ENCODE results near the gene ZNF488. TPM values are rescaled to one million over a fixed set of nuclear protein-coding genes. Genes with fewer than 3 reads are reported as not detected.

ZNF488 gene
- total and polyA plus RNA-seq, 2 donors (not counting 1 experiment from before 2014, with no cell fraction given), result not detected

DNA sequence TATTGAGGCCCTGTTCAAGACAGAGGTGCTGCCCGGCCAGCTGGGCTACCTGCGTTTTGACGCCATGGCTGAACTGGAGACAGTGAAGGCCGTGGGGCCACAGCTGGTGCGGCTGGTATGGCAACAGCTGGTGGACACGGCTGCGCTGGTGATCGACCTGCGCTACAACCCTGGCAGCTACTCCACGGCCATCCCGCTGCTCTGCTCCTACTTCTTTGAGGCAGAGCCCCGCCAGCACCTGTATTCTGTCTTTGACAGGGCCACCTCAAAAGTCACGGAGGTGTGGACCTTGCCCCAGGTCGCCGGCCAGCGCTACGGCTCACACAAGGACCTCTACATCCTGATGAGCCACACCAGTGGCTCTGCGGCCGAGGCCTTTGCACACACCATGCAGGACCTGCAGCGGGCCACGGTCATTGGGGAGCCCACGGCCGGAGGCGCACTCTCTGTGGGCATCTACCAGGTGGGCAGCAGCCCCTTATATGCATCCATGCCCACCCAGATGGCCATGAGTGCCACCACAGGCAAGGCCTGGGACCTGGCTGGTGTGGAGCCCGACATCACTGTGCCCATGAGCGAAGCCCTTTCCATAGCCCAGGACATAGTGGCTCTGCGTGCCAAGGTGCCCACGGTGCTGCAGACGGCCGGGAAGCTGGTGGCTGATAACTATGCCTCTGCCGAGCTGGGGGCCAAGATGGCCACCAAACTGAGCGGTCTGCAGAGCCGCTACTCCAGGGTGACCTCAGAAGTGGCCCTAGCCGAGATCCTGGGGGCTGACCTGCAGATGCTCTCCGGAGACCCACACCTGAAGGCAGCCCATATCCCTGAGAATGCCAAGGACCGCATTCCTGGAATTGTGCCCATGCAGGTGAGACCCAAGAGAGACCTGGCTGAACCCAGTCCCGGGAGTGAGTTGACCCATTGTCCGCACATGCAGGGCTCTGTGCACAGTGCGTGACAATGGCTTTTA lies 33.1 kb downstream of the ZNF488 start:
- Mint-ChIP-seq H3K4me3 (no peak overlapping the region), H3K27me3 (no peaks in the 10 kb centered on the region), H3K9me3 (ENCODE audit: insufficient read depth) (no peaks in the 10 kb centered on the region), H3K4me1 (no peaks in the 10 kb centered on the region), H3K27ac (no peak overlapping the region)
- Histone ChIP-seq H3K4me3 (ENCODE audit: control extremely low read depth in 1 of 5, extremely low read depth in 1 of 5, insufficient read depth in 1 of 5, low read depth in 2 of 5, low read length in 4 of 5) (no peak overlapping the region), H3K27me3 (replicated peaks in 1 of 4; ENCODE audit: control extremely low read depth in 1 of 4, control insufficient read depth in 3 of 4, insufficient read depth in 4 of 4, low read length in 3 of 4) (no peaks in the 10 kb centered on the region), H3K27ac (ENCODE audit: low read length in 2 of 2) (no peak overlapping the region), H3K9ac (ENCODE audit: low read length) (no peak overlapping the region), H2AFZ (ENCODE audit: insufficient read depth, low read depth, low read length, poor library complexity, severe bottlenecking) (no peak overlapping the region), H3K36me3 (replicated peaks in 1 of 2; ENCODE audit: control extremely low read depth in 1 of 2, control insufficient read depth in 1 of 2, extremely low read depth in 1 of 2, insufficient read depth in 2 of 2, low read length in 1 of 2) (no peaks in the 10 kb centered on the region), H3K79me2 (ENCODE audit: control insufficient read depth, insufficient read depth, low read length) (no peaks in the 10 kb centered on the region), H3K4me2 (replicated peaks; ENCODE audit: low read depth, low read length, poor library complexity, severe bottlenecking) (no peak overlapping the region), H3K9me3 (ENCODE audit: control extremely low read depth in 1 of 3, control insufficient read depth in 2 of 3, insufficient read depth in 1 of 3, low read length in 2 of 3) (no peaks in the 10 kb centered on the region), H3K4me1 (ENCODE audit: control insufficient read depth in 2 of 2, insufficient read depth in 2 of 2, low read length in 2 of 2) (no peaks in the 10 kb centered on the region), H4K20me1 (ENCODE audit: control insufficient read depth, insufficient read depth, low read length, poor library complexity, severe bottlenecking) (no peaks in the 10 kb centered on the region)
- TF ChIP-seq, protein P1, sequence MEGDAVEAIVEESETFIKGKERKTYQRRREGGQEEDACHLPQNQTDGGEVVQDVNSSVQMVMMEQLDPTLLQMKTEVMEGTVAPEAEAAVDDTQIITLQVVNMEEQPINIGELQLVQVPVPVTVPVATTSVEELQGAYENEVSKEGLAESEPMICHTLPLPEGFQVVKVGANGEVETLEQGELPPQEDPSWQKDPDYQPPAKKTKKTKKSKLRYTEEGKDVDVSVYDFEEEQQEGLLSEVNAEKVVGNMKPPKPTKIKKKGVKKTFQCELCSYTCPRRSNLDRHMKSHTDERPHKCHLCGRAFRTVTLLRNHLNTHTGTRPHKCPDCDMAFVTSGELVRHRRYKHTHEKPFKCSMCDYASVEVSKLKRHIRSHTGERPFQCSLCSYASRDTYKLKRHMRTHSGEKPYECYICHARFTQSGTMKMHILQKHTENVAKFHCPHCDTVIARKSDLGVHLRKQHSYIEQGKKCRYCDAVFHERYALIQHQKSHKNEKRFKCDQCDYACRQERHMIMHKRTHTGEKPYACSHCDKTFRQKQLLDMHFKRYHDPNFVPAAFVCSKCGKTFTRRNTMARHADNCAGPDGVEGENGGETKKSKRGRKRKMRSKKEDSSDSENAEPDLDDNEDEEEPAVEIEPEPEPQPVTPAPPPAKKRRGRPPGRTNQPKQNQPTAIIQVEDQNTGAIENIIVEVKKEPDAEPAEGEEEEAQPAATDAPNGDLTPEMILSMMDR (IDR thresholded peaks at IDR 0.05), result no peak
- TF ChIP-seq EZH2 (IDR thresholded peaks at IDR 0.05; ENCODE audit: borderline replicate concordance, insufficient read depth, low read depth, low read length, poor library complexity, severe bottlenecking), result no peak
- no peak for DNase-seq
- POLR2A ChIA-PET, result no interaction called here
- 95% methylated on average over 39 of the region's 39 CpGs for whole genome bisulfite sequencing (ENCODE audit: insufficient coverage)
- intact Hi-C loops (cut with micrococcal nuclease), result no loop called here
- no peak for ATAC-seq (ENCODE audit: low read depth)
- CTCF ChIA-PET, result no interaction called here

DNA sequence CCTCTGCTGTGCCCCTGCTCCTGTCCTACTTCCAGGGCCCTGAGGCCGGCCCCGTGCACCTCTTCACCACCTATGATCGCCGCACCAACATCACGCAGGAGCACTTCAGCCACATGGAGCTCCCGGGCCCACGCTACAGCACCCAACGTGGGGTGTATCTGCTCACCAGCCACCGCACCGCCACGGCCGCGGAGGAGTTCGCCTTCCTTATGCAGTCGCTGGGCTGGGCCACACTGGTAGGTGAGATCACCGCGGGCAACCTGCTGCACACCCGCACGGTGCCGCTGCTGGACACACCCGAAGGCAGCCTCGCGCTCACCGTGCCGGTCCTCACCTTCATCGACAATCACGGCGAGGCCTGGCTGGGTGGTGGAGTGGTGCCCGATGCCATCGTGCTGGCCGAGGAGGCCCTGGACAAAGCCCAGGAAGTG lies 34.1 kb downstream of the ZNF488 start:
- Mint-ChIP-seq H3K27ac (no peak overlapping the region), H3K27me3 (no peaks in the 10 kb centered on the region), H3K4me1 (no peaks in the 10 kb centered on the region), H3K9me3 (ENCODE audit: insufficient read depth) (no peaks in the 10 kb centered on the region), H3K4me3 (no peak overlapping the region)
- H2AFZ ChIP-seq (ENCODE audit: insufficient read depth, low read depth, low read length, poor library complexity, severe bottlenecking), result no peak overlapping the region
- TF ChIP-seq, protein P1 (IDR thresholded peaks at IDR 0.05), result no peak
- TF ChIP-seq EZH2 (IDR thresholded peaks at IDR 0.05; ENCODE audit: borderline replicate concordance, insufficient read depth, low read depth, low read length, poor library complexity, severe bottlenecking), result no peak
- H3K27me3 ChIP-seq (replicated peaks in 1 of 4; ENCODE audit: control extremely low read depth in 1 of 4, control insufficient read depth in 3 of 4, insufficient read depth in 4 of 4, low read length in 3 of 4), result no peaks in the 10 kb centered on the region
- ATAC-seq (ENCODE audit: low read depth), result no peak
- 97% methylated on average over 30 of the region's 31 CpGs for WGBS (ENCODE audit: insufficient coverage)
- no peak overlapping the region for H3K27ac ChIP-seq (ENCODE audit: low read length in 2 of 2)
- DNase-seq, result no peak
- no peak overlapping the region for H3K4me3 ChIP-seq (ENCODE audit: control extremely low read depth in 1 of 5, extremely low read depth in 1 of 5, insufficient read depth in 1 of 5, low read depth in 2 of 5, low read length in 4 of 5)
- H3K36me3 ChIP-seq (replicated peaks in 1 of 2; ENCODE audit: control extremely low read depth in 1 of 2, control insufficient read depth in 1 of 2, extremely low read depth in 1 of 2, insufficient read depth in 2 of 2, low read length in 1 of 2), result no peaks in the 10 kb centered on the region
- no peak overlapping the region for H3K9ac ChIP-seq (ENCODE audit: low read length)
- no peaks in the 10 kb centered on the region for H3K9me3 ChIP-seq (ENCODE audit: control extremely low read depth in 1 of 3, control insufficient read depth in 2 of 3, insufficient read depth in 1 of 3, low read length in 2 of 3)
- no peaks in the 10 kb centered on the region for H4K20me1 ChIP-seq (ENCODE audit: control insufficient read depth, insufficient read depth, low read length, poor library complexity, severe bottlenecking)
- intact Hi-C loops (cut with micrococcal nuclease), result no loop called here
- H3K4me2 ChIP-seq (replicated peaks; ENCODE audit: low read depth, low read length, poor library complexity, severe bottlenecking), result no peak overlapping the region
- CTCF ChIA-PET, result no interaction called here
- POLR2A ChIA-PET, result no interaction called here
- H3K79me2 ChIP-seq (ENCODE audit: control insufficient read depth, insufficient read depth, low read length), result no peaks in the 10 kb centered on the region
- no peaks in the 10 kb centered on the region for H3K4me1 ChIP-seq (ENCODE audit: control insufficient read depth in 2 of 2, insufficient read depth in 2 of 2, low read length in 2 of 2)

Measured in B cell (primary cell).